ENCODE measurements around the gene CCL14.

- TF ChIP-seq RELA (CRISPR knock-in tag; IDR thresholded peaks at IDR 0.05; ENCODE audit: borderline replicate concordance) (no peak), TCF7 (CRISPR knock-in tag; IDR thresholded peaks at IDR 0.05; ENCODE audit: low read depth) (no peak), FOXJ3 (CRISPR knock-in tag; IDR thresholded peaks at IDR 0.05; ENCODE audit: borderline replicate concordance) (no peak), ERG (CRISPR knock-in tag; IDR thresholded peaks at IDR 0.05) (no peak), TP53 (CRISPR knock-in tag; IDR thresholded peaks at IDR 0.05) (no peak), MLX (CRISPR knock-in tag; IDR thresholded peaks at IDR 0.05) (no peak)
- TF ChIP-seq, protein P1, sequence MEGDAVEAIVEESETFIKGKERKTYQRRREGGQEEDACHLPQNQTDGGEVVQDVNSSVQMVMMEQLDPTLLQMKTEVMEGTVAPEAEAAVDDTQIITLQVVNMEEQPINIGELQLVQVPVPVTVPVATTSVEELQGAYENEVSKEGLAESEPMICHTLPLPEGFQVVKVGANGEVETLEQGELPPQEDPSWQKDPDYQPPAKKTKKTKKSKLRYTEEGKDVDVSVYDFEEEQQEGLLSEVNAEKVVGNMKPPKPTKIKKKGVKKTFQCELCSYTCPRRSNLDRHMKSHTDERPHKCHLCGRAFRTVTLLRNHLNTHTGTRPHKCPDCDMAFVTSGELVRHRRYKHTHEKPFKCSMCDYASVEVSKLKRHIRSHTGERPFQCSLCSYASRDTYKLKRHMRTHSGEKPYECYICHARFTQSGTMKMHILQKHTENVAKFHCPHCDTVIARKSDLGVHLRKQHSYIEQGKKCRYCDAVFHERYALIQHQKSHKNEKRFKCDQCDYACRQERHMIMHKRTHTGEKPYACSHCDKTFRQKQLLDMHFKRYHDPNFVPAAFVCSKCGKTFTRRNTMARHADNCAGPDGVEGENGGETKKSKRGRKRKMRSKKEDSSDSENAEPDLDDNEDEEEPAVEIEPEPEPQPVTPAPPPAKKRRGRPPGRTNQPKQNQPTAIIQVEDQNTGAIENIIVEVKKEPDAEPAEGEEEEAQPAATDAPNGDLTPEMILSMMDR (IDR thresholded peaks at IDR 0.05) = no peak
- TF ChIP-seq, protein P2, sequence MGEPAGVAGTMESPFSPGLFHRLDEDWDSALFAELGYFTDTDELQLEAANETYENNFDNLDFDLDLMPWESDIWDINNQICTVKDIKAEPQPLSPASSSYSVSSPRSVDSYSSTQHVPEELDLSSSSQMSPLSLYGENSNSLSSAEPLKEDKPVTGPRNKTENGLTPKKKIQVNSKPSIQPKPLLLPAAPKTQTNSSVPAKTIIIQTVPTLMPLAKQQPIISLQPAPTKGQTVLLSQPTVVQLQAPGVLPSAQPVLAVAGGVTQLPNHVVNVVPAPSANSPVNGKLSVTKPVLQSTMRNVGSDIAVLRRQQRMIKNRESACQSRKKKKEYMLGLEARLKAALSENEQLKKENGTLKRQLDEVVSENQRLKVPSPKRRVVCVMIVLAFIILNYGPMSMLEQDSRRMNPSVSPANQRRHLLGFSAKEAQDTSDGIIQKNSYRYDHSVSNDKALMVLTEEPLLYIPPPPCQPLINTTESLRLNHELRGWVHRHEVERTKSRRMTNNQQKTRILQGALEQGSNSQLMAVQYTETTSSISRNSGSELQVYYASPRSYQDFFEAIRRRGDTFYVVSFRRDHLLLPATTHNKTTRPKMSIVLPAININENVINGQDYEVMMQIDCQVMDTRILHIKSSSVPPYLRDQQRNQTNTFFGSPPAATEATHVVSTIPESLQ (CRISPR knock-in tag; IDR thresholded peaks at IDR 0.05) = no peak
- TF ChIP-seq, protein P3, sequence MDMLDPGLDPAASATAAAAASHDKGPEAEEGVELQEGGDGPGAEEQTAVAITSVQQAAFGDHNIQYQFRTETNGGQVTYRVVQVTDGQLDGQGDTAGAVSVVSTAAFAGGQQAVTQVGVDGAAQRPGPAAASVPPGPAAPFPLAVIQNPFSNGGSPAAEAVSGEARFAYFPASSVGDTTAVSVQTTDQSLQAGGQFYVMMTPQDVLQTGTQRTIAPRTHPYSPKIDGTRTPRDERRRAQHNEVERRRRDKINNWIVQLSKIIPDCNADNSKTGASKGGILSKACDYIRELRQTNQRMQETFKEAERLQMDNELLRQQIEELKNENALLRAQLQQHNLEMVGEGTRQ (CRISPR knock-in tag; IDR thresholded peaks at IDR 0.05) = no peak
Measured at GRCh38 chr17:36004594-36005108, 18.1 kb upstream of the CCL14 start.
